ENCODE data around the gene RLF.

DNA sequence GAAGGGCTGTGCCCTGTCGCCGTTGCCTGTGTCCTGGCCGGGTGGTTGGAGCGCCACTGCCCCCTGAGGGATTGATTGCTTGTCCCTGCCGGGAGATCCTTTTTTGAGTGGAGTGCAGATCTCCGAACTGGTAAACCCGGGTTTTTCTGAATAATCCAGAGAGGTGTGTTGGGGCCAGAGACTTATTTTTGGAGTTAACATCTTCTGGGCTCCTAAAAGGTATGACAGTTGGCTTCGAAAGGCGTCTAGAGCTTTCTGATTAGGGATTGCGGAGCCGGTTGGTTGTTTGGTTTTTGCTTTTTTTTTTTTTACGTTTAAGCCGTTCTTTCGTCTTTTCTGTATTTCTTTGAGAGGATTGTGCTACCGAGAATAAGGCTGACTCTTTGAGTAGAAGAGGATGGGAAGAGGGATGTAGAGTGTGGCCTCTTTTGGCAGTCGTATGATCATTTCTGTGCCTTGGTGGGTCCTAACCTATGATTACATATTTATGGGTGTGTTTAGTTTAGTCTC, 756 bp downstream of the RLF start:
- TF ChIP-seq POLR2A (IDR thresholded peaks at IDR 0.05; ENCODE audit: extremely low read depth, insufficient read length) (no peak), CTCF (IDR thresholded peaks at IDR 0.05; ENCODE audit: low read depth, low read length) (peak; percentile 1), MAX (IDR thresholded peaks at IDR 0.05; ENCODE audit: low read depth, low read length) (no peak)
